GM23248 (cell line): ENCODE measurements around the gene ACTN1.

Source experiments
- EZH2 ChIP-seq: fragments of 200-600 bp; sonication (generic); IDR thresholded peaks from 2 replicates; pipeline ENCODE4 v1.6.1; 2018; ENCODE audit warnings: antibody characterized with exemption, mild to moderate bottlenecking; ENCODE audit not compliant: insufficient read depth, poor library complexity, severe bottlenecking
- EZH2phosphoT487 ChIP-seq: fragments of 200-600 bp; sonication (generic); IDR thresholded peaks from 2 replicates; pipeline ENCODE4 v1.6.1; 2018; ENCODE audit warnings: antibody characterized with exemption, moderate library complexity, mild to moderate bottlenecking, low read depth; ENCODE audit not compliant: insufficient read depth

GRCh38 chr14:68958553-68958952, 20.5 kb downstream of the ACTN1 start:
- TF ChIP-seq EZH2 (no peak), EZH2phosphoT487 (no peak)
